ENCODE data around the gene ADORA1.

The ADORA1 gene

GRCh38 chr1:203143641-203144040 lies 16.1 kb downstream of the ADORA1 start:
- no peak for DNase-seq

- DNase-seq = no peak
These were observed 17.1 kb downstream of the ADORA1 start for GRCh38 chr1:203144661-203145060.

GRCh38 chr1:203145321-203146041 lies 18.0 kb downstream of the ADORA1 start:
- DNase-seq = no peak

- no peak for DNase-seq
These were observed 18.5 kb downstream of the ADORA1 start for GRCh38 chr1:203146042-203146369.

- DNase-seq = no peak
These were observed 19.0 kb downstream of the ADORA1 start for GRCh38 chr1:203146537-203146936.

GRCh38 chr1:203147376-203147775 lies 19.9 kb downstream of the ADORA1 start:
- no peak for DNase-seq

GRCh38 chr1:203148127-203148526 lies 20.6 kb downstream of the ADORA1 start:
- DNase-seq = no peak

- no peak for DNase-seq
These were observed 21.1 kb downstream of the ADORA1 start for GRCh38 chr1:203148579-203148978.

- DNase-seq = no peak
These were observed 21.8 kb downstream of the ADORA1 start for GRCh38 chr1:203149188-203149840.

GRCh38 chr1:203150511-203151297 lies 23.2 kb downstream of the ADORA1 start:
- no peak for DNase-seq

- DNase-seq = no peak
These were observed 24.0 kb downstream of the ADORA1 start for GRCh38 chr1:203151362-203152157.

GRCh38 chr1:203152158-203153034 lies 24.9 kb downstream of the ADORA1 start:
- DNase-seq = no peak

GRCh38 chr1:203153051-203153988 lies 25.8 kb downstream of the ADORA1 start:
- DNase-seq = no peak

- no peak for DNase-seq
These were observed 26.7 kb downstream of the ADORA1 start for GRCh38 chr1:203153989-203154821.

- no peak for DNase-seq
These were observed 28.8 kb downstream of the ADORA1 start for GRCh38 chr1:203156280-203156679.

- no peak for DNase-seq
These were observed 30.9 kb downstream of the ADORA1 start for GRCh38 chr1:203158423-203158822.

- DNase-seq = no peak
These were observed 31.6 kb downstream of the ADORA1 start for GRCh38 chr1:203158960-203159665.

- no peak for DNase-seq
These were observed 32.3 kb downstream of the ADORA1 start for GRCh38 chr1:203159844-203160243.

- no peak for DNase-seq
These were observed 33.6 kb downstream of the ADORA1 start for GRCh38 chr1:203161175-203161574.
